Endodermal cell (in vitro differentiated cells): ENCODE results near the gene TMLHE. TPM values are rescaled to one million over a fixed set of nuclear protein-coding genes. Genes with fewer than 3 reads are reported as not detected.
A peak's percentile ranks its signal among the peaks of the same experiment; 100 is the strongest.

Source experiments
- DNase-seq: peaks from one replicate; pipeline ENCODE4 v3.0.0-alpha.2; 2017
- H3K27ac ChIP-seq: 2 replicates; pipeline ENCODE4 v1.5.1; 2013; ENCODE audit warnings: mild to moderate bottlenecking, low read depth, low read length, moderate library complexity
- H3K27me3 ChIP-seq: 2 replicates; pipeline ENCODE4 v1.6.1; 2013; ENCODE audit warnings: mild to moderate bottlenecking, low read length, moderate library complexity; ENCODE audit not compliant: insufficient read depth, control insufficient read depth, poor library complexity, severe bottlenecking
- H3K36me3 ChIP-seq: 2 replicates; pipeline ENCODE4 v1.7.0; 2013; ENCODE audit warnings: mild to moderate bottlenecking, low read length, moderate library complexity; ENCODE audit not compliant: control insufficient read depth, insufficient read depth
- H3K4me1 ChIP-seq: one replicate; pipeline ENCODE4 v1.7.0; 2013; ENCODE audit warnings: low read length; ENCODE audit not compliant: control insufficient read depth, insufficient read depth
- H3K4me3 ChIP-seq: 2 replicates; pipeline ENCODE4 v1.5.1; 2013; ENCODE audit warnings: mild to moderate bottlenecking, low read length, moderate library complexity
- H3K9ac ChIP-seq: 2 replicates; pipeline ENCODE4 v1.6.1; 2013; ENCODE audit warnings: mild to moderate bottlenecking, low read length, moderate library complexity; ENCODE audit not compliant: poor library complexity, severe bottlenecking; ENCODE audit errors: extremely low read depth
- H3K9me3 ChIP-seq: 2 replicates; pipeline ENCODE4 v1.6.1; 2013; ENCODE audit warnings: mild to moderate bottlenecking, low read length, moderate library complexity; ENCODE audit not compliant: control insufficient read depth
- H3K27ac Mint-ChIP-seq: 2 replicates; pipeline ENCODE4 v1.8.0; 2020; ENCODE audit warnings: mixed read lengths
- H3K27me3 Mint-ChIP-seq: 2 replicates; pipeline ENCODE4 v1.8.0; 2021; ENCODE audit warnings: mild to moderate bottlenecking, mixed read lengths; ENCODE audit not compliant: insufficient read depth
- H3K36me3 Mint-ChIP-seq: 2 replicates; pipeline ENCODE4 v1.8.0; 2020; ENCODE audit warnings: low read depth, mixed read lengths
- H3K4me1 Mint-ChIP-seq: 2 replicates; pipeline ENCODE4 v1.8.0; 2020; ENCODE audit warnings: mixed read lengths
- H3K4me3 Mint-ChIP-seq: 2 replicates; pipeline ENCODE4 v1.8.0; 2020; ENCODE audit warnings: mild to moderate bottlenecking, moderate library complexity, mixed read lengths
- H3K9me3 Mint-ChIP-seq: 2 replicates; pipeline ENCODE4 v1.8.0; 2020; ENCODE audit warnings: mild to moderate bottlenecking, mixed read lengths
- WGBS, 2 experiments: methylation state at CpG; one replicate each; pipeline versions ENCODE4 v1.1.5 to v1.1.7; 2013; ENCODE audit warnings: missing lambda C conversion rate in 2 of 2, mixed read lengths in 1 of 2; ENCODE audit not compliant: insufficient coverage in 1 of 2, insufficient read length in 1 of 2; 5-methylcytosine and 5-hydroxymethylcytosine counted together
- long read RNA-seq, 4 experiments: library from polyadenylated mRNA in 2 of 4; library from RNA in 1 of 4; library from capped mRNA in 1 of 4; stranded (forward) in 3 of 4; unstranded in 1 of 4; transcript quantifications; one replicate each; pipeline ENCODE4 v2.0.0, GENCODE V29; 2020 to 2021; ENCODE audit warnings: inconsistent platforms in 1 of 4
- polyA plus RNA-seq, 2 experiments: library from polyadenylated mRNA; stranded (reverse); fragments of 50-300 nt; gene quantifications; one replicate each; pipeline ENCODE4 v1.2.3, GENCODE V29; 2013
- total RNA-seq, 2 donors: library from RNA; stranded (reverse); fragmentation: NEBNext Ultra II Directional in 1 of 2; extraction: Animal tissue kit (Norgen Biotek cat#: 25700) in 1 of 2; gene quantifications; 2 replicates in 1 of 2; 3 replicates in 1 of 2; pipeline ENCODE4 v1.2.1, GENCODE V29; 2021
- TF ChIP-seq, protein P1 (sequence below): fragments of 200-600 bp; sonication (generic); conservative IDR thresholded peaks from 2 replicates; pipeline ENCODE4 v1.5.0; 2021; ENCODE audit warnings: antibody characterized with exemption, mild to moderate bottlenecking

Gene TMLHE, protein sequence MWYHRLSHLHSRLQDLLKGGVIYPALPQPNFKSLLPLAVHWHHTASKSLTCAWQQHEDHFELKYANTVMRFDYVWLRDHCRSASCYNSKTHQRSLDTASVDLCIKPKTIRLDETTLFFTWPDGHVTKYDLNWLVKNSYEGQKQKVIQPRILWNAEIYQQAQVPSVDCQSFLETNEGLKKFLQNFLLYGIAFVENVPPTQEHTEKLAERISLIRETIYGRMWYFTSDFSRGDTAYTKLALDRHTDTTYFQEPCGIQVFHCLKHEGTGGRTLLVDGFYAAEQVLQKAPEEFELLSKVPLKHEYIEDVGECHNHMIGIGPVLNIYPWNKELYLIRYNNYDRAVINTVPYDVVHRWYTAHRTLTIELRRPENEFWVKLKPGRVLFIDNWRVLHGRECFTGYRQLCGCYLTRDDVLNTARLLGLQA
- 10 to 100 TPM; 20.5 to 24.1 TPM for total RNA-seq
- polyA plus RNA-seq (2013, experiment 1 of 2): 19.9 TPM
- 16.8 TPM for polyA plus RNA-seq (2013, experiment 2 of 2)
- long read RNA-seq, experiment 1, transcript TMLHE-201 (8 exons, 2,832 nt): major isoform, 5 of 12 reads
- long read RNA-seq, experiment 1, partial matches to known transcripts: 1 of 12 reads
- long read RNA-seq, experiment 1, other reads (novel, unspliced or antisense): 5 of 12 reads
- long read RNA-seq, experiment 2, transcript TMLHE-201 (8 exons, 2,832 nt): major isoform, 15 of 27 reads
- long read RNA-seq, experiment 2, partial matches to known transcripts: 4 of 27 reads
- long read RNA-seq, experiment 2, other reads (novel, unspliced or antisense): 7 of 27 reads
- long read RNA-seq, experiment 3, transcript TMLHE-201 (8 exons, 2,832 nt): major isoform, 24 of 38 reads
- long read RNA-seq, experiment 3, partial matches to known transcripts: 5 of 38 reads
- long read RNA-seq, experiment 3, other reads (novel, unspliced or antisense): 7 of 38 reads
- long read RNA-seq, experiment 4, transcript TMLHE-202 (7 exons, 1,248 nt): minor isoform, 7 of 49 reads
- long read RNA-seq, experiment 4, transcript TMLHE-201 (8 exons, 2,832 nt): major isoform, 33 of 49 reads
- long read RNA-seq, experiment 4, partial matches to known transcripts: 5 of 49 reads
- long read RNA-seq, experiment 4, other reads (novel, unspliced or antisense): 4 of 49 reads

DNA sequence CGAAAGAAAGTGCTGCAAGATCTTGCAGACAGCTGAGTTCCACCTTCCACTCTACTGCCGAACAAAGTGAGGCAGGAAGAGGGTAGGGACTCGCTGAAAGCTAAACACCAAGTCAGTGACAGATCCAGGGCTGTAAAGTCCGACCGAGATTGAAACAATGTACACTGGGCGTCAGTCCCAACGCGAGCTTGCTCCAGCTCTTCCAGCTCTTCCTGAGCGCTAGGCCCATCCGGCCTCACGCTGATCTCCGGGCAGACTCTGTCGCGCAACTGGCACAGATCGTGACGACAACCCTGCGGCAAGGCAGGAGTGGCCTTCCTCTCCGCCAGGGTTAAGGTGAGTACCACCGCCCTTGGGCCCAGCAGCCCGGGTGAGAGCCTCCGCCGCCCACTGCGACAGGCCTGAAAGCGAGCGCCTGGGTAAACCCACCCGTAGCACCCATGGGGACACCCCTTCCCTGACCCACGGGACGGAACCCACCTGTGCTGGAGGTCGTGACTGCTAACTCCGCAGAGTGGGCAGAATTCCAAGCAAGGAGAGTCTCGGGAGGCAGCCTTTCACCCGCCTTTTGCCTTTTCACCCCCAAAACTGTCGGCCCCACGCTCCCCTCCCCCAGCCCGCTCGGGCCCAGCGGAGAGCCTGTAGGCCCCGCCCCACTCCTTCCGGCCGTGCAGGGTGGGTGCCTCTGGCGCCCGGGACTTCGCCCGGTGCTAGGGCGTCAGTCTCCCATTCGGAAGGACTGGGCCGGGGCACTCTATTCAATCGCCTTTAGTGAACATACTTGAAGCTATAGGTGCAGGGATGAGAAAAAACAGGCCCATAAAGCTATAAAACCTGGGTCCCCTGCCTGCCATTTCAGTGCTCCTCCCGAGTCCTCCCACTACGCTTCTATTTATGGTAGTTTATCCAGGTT lies at the start of gene TMLHE, which contains the start of gene SPRY3:
Gene TMLHE, minus strand, starts transcription at position 641 of the 913 bp plus-strand sequence. CDS start 67,676 bp downstream, outside the sequence.
Gene SPRY3, plus strand, starts transcription at position 275 of the 913 bp plus-strand sequence.
- TF ChIP-seq, protein P1, sequence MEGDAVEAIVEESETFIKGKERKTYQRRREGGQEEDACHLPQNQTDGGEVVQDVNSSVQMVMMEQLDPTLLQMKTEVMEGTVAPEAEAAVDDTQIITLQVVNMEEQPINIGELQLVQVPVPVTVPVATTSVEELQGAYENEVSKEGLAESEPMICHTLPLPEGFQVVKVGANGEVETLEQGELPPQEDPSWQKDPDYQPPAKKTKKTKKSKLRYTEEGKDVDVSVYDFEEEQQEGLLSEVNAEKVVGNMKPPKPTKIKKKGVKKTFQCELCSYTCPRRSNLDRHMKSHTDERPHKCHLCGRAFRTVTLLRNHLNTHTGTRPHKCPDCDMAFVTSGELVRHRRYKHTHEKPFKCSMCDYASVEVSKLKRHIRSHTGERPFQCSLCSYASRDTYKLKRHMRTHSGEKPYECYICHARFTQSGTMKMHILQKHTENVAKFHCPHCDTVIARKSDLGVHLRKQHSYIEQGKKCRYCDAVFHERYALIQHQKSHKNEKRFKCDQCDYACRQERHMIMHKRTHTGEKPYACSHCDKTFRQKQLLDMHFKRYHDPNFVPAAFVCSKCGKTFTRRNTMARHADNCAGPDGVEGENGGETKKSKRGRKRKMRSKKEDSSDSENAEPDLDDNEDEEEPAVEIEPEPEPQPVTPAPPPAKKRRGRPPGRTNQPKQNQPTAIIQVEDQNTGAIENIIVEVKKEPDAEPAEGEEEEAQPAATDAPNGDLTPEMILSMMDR: no peak
- WGBS, 2 experiments: 7 to 11% methylated on average over 5 to 50 of the region's 50 CpGs
- peak within 1 kb of the TSS; percentile 91 for H3K4me3 ChIP-seq
- peak within 1 kb of the TSS; percentile 82 for H3K4me3 Mint-ChIP-seq
- no peaks in the 10 kb centered on the region for H3K36me3 ChIP-seq
- peak within 1 kb of the TSS; percentile 72 for H3K27ac ChIP-seq
- H3K36me3 Mint-ChIP-seq: peaks cover 3% of the 10 kb centered on the region
- peak; percentile 78 for DNase-seq
- H3K27me3 Mint-ChIP-seq: no peaks in the 10 kb centered on the region
- H3K9ac ChIP-seq: peak within 1 kb of the TSS; percentile 82
- peaks cover 58% of the 10 kb centered on the region for H3K9me3 Mint-ChIP-seq
- peaks cover 2% of the 10 kb centered on the region for H3K4me1 Mint-ChIP-seq
- no peaks in the 10 kb centered on the region for H3K9me3 ChIP-seq
- no peaks in the 10 kb centered on the region for H3K4me1 ChIP-seq
- H3K27ac Mint-ChIP-seq: peak within 1 kb of the TSS; percentile 91
- H3K27me3 ChIP-seq: no peaks in the 10 kb centered on the region

DNA sequence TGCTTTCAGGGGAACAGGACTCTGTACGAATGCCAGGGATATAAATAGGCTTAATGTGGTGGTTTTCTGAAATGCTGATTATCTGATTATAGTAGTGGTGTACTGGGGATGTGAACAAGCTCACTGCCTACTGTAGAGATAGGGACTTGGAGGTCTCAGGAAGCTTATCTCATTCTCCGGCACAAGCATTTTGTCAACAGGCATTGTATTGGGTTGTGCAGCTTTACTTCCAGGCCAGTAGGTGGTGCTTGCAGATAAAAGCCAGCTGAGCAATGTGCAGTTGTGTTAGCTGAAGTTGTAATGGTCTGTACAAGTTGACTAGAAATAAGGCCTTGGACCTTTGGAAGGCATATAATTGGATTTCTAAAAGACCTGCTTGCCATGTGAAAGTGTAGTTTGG lies 49.5 kb upstream of the TMLHE start:
- WGBS, 2 experiments: 67% methylated on average over 2 of the region's 2 CpGs; no CpG with 5 or more reads in 1 of the 2 experiments
- H3K9ac ChIP-seq: no peak overlapping the region
- Mint-ChIP-seq H3K4me3 (no peak overlapping the region), H3K27me3 (no peaks in the 10 kb centered on the region), H3K36me3 (peaks cover 3% of the 10 kb centered on the region), H3K27ac (no peak overlapping the region), H3K9me3 (peaks cover 60% of the 10 kb centered on the region), H3K4me1 (peaks cover 4% of the 10 kb centered on the region)
- H3K4me3 ChIP-seq: no peak overlapping the region
- H3K4me1 ChIP-seq: no peaks in the 10 kb centered on the region
- H3K27me3 ChIP-seq: no peaks in the 10 kb centered on the region
- no peak overlapping the region for H3K27ac ChIP-seq
- H3K9me3 ChIP-seq: peaks cover 5% of the 10 kb centered on the region
- peak; percentile 44 for DNase-seq
- H3K36me3 ChIP-seq: no peaks in the 10 kb centered on the region
- TF ChIP-seq, protein P1: peak; percentile 66
